SK-MEL-5 (cell line): ENCODE results near the gene SCEL. TPM values are rescaled to one million over a fixed set of nuclear protein-coding genes. Genes with fewer than 3 reads are reported as not detected.

ENCODE experiments used
- DNase-seq: peaks from one replicate; pipeline ENCODE4 v3.0.0-alpha.2; 2016; ENCODE audit warnings: low read depth, low spot score
- in situ Hi-C: cut with HindIII; loops from 2 replicates; pipeline ENCODE4 v1.10.0; 2016; ENCODE audit warnings: low sequenced_read_pairs, high pct_unique_total_duplicates, low pct_unique_long_range_greater_than_20kb
- polyA plus RNA-seq, 2 experiments: library from polyadenylated mRNA; depleted of rRNA; stranded (reverse); fragments of >200 nt; gene quantifications; 2 replicates each; pipeline ENCODE4 v1.2.3, GENCODE V29; 2015
- total RNA-seq: library from RNA; depleted of rRNA; stranded (reverse); fragments of >200 nt; shearing (Covaris generic); gene quantifications from 2 replicates; pipeline ENCODE4 v1.2.3, GENCODE V29; 2014; rRNA removed

Gene SCEL, protein sequence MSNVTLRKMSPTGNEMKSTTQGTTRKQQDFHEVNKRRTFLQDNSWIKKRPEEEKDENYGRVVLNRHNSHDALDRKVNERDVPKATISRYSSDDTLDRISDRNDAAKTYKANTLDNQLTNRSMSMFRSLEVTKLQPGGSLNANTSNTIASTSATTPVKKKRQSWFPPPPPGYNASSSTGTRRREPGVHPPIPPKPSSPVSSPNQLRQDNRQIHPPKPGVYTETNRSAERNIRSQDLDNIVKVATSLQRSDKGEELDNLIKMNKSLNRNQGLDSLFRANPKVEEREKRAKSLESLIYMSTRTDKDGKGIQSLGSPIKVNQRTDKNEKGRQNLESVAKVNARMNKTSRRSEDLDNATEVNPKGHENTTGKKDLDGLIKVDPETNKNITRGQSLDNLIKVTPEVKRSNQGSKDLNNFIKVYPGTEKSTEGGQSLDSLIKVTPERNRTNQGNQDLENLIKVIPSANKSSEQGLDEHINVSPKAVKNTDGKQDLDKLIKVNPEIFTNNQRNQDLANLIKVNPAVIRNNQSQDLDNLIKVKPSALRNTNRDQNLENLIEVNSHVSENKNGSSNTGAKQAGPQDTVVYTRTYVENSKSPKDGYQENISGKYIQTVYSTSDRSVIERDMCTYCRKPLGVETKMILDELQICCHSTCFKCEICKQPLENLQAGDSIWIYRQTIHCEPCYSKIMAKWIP
- not detected in 2 replicates for total RNA-seq
- polyA plus RNA-seq (2015; cell fraction: cytosol; rRNA removed): not detected in 2 replicates
- not detected in 2 replicates for polyA plus RNA-seq (2015; cell fraction: nucleus; rRNA removed)

DNA sequence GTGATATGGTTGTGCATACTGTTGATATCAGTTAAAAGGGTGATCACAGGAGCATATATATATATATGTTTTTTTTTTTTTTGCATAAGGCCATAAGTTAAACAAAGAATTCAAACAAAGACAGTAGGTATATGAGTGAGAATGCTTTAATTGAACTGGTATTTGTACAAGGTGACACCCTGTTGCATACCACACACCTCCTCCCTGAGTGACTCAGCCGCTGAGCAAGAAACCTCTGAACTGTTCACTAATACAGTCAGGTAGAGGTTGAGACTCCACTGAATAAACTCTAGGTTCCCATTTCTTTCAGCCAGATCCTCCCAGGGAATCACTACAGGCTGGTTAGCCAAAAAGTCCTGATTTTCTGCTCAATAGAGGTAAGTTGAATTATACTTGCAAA is at the start of gene SCEL:
Gene SCEL, plus strand, starts transcription at position 259 of the 400 bp plus-strand sequence. CDS start 20,170 bp downstream, outside the sequence.
- in situ Hi-C loops: no loop called here
- no peak for DNase-seq

DNA sequence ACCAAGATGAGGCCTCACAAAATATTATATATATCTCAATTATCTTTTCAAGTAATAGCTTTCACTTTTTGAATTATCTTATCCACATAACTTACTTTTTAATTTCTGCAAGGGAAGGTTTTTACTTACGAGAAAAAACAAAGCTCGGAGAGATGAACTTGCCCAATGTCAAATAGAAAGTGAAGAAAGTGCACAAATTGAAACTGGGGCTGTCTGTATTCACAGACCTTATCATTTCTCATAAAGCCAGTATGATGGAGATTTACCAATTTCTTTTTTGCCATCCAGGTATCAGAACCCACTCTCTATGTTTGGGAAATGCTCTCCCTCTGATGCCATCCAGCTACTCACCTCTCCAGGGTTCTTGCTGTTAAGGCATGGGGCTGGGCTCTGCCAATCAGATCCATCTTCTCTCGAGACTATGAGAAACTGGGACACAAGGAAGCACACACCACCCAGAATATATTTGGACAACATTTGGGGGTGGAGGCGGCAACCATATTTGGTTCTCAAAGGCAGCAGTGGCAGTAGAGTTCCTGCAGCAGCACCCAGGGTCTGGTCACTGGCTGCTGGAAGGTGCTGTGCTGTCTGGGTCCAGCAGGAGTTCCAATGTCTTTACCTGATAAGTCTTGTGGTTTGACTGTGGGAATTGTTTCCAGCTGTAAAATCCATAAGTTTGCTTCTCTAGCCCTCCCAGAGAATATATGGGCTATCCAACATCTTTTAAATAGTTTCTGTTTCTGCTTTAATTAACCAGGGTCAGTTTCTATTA is 45.8 kb upstream of the SCEL start:
- DNase-seq: no peak
- in situ Hi-C loops: no loop called here

DNA sequence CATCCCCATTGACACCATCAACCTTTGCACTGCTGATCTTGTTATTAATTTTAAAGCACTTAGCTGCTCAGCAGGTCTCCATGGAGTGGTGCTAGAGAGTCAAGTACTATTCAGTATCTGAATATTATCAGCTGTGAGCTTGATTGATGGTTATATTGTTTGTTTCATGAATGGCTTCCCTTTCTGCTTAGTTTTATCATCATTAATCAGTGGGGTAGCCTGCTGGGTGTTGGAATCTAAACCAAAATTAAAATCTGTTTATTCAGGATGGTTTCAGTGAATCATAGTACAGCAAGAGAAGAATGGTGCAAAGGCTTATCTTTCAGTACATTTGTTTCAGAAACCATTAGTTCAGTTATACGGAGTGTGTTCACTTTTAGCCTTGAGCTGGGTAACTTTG is 42.5 kb upstream of the SCEL start:
- in situ Hi-C loops: no loop called here
- peak; percentile 69 for DNase-seq

DNA sequence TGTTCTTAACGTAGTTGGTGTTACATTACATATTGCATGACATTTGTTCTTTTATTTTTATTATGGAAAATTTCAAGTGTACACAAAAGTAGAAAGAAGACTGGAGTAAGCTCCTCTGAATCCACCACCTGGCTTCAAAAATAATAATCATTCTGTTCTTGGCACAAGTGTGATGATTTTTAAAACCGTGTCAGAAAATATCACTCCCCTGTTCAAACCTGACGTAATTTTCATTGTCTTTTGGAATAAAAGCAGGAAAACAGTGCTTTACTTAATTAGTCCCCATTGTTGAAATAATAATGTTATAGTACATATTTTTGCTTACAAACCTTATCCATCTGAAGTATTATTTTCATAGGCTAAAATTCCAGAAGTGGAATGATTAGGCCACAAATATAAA is 41.3 kb upstream of the SCEL start:
- no peak for DNase-seq
- in situ Hi-C loops: no loop called here

DNA sequence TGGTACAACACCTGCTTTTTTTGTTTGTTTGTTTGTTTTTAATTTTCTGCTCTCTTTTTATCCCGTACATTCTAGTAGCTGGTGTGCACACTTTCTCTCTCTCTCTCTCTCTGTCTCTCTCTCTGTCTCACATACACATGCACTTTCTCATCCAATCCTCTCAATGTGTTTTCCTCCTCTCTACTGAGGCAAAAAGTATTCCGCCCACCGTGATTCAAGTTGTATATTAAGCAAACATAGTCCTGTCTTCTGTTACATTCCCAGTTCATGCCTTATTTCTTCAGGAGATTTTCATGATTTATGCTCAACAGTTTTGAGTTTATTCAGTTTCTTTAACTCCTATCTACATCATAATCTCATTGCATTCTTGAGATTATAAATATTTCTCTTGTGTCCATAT is 38.2 kb upstream of the SCEL start:
- DNase-seq: no peak
- in situ Hi-C loops: no loop called here

DNA sequence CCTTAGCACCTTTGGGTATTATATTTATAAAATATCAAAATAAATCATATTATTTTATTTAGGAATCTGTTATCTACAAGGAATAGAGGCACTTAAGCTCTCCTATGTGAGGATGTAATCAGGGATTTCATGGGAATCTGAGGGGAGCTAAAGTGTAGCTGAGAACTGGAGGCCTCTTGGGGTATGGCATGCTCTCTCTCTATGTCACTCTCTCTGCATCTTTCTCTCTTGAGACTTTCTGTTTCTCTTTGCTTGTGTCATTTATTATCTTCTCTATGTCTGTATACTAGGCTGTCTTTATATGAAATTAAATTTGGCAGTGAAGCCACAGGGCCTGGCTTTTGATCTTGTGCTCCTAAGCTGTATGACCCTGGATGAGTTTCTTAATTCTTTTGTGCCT is 37.7 kb upstream of the SCEL start:
- no peak for DNase-seq
- in situ Hi-C loops: no loop called here

DNA sequence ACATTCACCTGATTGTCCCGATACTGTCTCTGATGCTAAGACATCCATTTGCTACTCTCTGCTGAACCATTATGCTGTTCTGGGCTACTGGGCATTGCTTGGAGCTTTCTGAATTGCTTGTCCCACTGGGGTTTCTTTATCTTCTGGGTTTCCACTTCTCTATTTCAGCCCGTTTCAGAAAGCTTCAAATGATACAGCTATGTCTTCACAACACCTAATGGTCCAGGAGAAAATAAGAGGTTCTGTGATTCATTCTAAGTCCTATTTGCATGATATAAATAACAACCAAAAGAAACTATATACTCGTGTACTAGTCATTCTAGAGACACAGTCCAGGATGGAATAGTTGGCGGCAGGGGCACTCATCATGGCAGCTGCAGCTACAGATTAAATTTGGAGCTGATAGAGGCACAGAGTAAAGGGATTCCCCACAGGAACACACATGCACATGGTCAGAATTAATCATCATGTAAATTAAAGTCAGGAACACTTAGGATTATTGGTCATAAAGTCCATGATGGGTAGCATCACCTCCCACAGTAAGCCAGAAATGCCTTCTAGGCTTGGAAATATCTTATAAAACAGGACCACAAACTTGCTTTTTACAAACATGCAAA is 33.3 kb upstream of the SCEL start:
- in situ Hi-C loops: no loop called here
- DNase-seq: no peak

DNA sequence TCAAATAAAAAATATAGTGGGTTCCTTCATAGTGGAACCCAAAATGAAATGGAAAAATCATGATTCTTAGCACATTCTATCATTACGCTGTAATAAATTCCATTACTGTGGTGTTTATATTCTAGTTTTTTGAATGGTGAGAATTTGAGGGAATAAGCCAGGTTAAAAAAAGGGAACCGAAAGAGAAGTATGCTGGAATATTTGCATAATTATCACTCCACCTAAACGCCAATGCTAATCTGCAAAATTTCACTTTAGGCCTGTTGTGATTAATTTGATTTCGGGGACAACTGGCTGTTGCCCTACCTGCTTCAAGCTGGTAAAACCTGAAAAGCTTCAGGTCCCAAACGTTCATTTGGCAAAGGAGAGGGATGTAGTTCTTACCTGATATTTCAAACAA is 32.1 kb upstream of the SCEL start:
- DNase-seq: no peak
- in situ Hi-C loops: no loop called here

DNA sequence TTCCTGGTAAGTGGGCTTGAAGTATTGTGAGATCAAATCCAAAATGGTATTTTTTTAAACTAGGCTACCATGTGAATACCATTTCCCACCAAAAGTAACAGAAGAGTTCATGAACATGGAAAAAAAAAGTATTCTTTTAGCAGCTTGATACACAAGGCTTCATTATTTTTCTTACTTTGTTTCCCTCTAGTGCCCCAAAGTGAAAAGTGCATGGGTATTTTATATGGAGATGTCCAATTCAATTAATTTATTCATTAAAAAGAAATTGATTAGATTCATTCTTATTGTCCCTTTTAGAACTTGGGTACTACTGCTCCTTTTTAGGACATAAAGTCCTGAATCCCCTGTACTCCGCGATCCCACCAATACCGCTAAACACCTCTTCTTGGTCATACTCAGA is 28.6 kb upstream of the SCEL start:
- in situ Hi-C loops: no loop called here
- DNase-seq: peak; percentile 43

DNA sequence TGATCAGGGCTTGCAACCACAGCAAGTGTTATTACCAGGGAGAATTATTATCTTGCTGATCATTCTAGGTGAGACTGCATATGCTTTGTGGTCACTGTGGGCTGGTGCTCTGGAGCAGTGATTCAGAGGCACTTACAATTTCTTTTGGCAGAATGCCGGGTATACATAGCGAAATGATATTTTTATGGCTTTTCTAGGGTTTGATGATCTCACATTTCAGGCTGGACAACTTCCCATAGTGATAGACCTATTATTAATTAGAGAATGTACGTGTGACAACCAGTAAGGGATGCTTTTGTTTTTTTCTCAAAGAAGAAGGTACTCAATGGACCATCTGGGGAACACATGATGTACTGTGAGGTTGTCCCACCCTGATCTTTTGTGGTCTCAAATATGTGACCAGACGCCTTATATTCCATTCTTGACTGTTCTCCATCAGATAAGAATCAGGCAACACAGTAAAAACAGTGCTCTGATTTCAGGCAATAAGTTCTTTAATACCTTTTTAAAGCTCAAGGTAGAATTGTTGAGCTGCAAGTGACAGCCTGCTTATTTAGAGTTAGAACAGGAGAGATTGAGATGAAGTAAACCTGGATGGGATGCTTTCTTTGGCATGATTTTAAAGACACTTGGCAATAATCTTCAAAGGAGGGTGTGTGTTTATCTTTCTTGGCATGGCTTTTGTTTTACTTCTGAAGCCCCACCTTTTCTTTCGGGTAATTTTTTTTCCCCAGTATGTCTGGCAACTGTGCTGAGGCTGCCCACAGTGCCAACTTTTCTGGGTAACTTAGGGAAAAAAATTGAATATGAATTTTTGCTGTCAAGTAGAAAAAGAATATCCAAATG is 27.4 kb upstream of the SCEL start:
- in situ Hi-C loops: no loop called here
- DNase-seq: peak; percentile 54

DNA sequence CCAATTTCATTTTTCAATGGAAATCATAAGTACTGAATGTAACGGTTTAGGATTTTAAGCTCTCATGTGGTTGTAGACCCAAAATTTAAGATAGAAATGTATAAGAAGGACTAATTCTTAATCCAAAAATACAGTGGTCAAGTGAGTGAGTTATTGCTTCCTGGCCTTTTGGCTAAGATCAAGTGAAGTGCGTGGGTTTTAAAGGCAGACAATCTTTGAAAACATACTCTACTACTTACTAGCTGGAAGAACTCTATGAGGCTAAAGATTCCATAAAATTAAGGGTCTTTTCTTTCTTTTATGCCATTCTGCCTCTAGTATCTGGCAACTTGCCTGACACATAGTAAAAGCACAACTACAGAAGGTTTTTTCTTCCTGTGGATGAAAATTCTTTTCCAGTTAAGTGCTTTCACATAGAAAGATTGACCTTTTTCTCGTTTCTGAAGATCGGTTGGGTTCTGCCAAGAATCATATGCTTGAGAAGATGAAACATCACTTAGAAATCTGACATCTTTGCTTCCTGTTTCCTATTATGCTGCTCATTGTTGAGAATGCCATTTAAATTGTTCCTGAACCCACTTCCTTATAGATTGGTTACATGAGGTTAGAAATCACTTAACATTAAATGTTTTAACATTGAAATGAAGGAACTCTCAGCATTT is 26.4 kb upstream of the SCEL start:
- in situ Hi-C loops: no loop called here
- peak; percentile 46 for DNase-seq

DNA sequence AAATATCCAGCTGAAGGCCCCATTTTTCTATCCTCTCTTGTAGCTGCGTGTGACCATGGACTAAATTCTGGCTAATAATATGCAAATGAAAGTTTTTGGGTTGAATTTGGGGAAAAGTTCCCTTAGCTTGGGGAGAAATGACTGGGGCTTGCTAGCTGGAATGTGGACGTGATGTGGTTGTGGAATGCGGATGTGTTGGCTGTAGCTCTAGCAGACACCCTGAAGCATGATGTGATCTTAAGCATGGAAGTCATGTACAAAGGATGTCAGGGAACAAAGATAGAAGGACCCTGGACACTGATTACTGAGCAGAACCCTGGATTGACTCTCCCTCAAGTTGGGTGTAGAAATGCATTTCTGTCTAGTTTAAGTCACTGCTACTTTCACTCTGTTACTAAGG is 25.4 kb upstream of the SCEL start:
- no peak for DNase-seq
- in situ Hi-C loops: no loop called here

DNA sequence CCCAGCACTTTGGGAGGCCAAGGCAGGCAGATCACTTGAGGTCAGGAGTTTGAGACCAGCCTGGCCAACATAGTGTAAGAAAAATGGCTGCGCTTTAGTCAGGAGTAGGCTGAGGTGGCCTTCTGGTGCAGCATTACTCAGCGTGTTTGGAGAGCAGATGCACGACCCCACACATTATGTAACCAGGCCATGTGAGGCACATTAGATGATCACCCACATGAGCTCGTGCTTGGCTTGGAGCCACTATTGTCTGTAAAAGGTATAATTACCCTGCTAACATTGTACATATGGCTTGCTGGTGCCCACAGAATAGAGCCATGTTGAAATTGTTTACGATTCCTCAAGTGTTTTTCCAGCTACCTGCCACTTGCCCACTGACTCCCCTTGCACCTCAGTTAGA is 24.0 kb upstream of the SCEL start:
- in situ Hi-C loops: no loop called here
- no peak for DNase-seq

DNA sequence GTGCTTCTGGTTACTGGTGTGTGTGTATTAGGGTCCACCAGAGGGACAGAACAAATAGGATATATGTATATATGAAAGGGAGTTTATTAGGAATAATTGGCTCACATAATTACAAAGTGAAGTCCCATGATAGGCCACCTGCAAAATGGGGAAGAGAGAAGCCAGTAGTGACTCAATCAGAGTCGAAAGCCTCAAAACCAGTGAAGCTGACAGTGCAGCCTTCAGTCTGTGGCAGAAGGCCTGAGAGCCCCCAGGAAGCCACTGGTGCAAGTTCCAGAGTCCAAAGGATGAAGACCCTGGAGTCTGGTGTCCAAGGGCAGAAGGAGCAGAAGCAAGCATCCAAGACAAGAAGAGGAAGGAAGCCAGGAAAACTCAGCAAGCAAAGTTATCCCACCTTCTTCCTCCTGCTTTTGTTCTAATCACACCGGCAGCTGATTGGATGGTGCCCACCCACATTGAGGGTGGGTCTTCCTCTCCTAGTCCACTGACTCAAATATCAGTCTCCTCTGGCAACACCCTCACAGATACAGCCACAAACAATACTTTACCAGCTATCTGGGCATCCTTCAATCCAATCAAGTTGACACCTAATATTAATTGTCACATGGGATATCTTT is 21.7 kb upstream of the SCEL start:
- in situ Hi-C loops: no loop called here
- DNase-seq: no peak

DNA sequence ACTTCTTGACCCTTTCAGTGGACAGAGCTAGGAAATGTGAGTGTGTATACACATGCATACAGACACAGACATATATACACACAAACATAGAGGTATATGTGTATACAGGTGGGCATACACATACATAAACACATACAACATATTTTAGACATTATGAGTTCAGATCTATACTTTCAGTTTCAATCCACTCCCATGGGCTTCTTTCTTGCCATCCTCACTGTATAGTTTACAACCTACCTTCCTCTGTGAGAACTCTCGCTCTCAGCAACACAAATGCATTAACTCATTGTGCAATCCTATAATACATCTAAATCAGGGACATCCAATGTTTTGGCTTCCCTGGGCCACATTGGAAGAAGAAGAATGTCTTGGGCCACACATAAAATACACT is 21.2 kb upstream of the SCEL start:
- in situ Hi-C loops: no loop called here
- no peak for DNase-seq

DNA sequence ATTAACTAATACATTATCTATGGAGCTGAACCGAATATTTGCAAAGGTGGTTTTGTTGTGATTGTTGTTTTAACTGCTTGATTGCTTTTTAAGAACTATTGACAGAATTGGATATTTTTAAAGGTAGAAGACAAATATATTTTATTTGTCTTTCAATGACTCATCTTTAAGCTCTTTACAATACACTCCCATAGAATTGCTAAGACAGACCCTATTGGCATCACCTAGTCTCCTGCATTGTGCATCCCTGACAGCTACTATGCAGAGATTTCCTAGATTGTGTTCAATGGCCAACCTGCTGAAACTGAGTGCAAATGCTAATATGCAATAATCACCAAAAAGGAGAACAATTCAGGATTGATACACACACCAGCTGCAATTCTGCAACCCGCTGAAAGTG is 19.7 kb upstream of the SCEL start:
- in situ Hi-C loops: no loop called here
- DNase-seq: no peak
